Stimulated activated CD4-positive, alpha-beta T cell treated with anti-CD3 and anti-CD28 coated beads, Interleukin-15, amount 100 ng/mL, for 1 hour (primary cell): ENCODE data around the gene ZNF598.
"Not testable (repeated sequence)": the region's sequence is repeated elsewhere in the genome, so short reads cannot be mapped to it uniquely, and the experiment has no call there.

Experiments
- DNase-seq, 2 donors: peaks; one replicate each; pipeline ENCODE4 v3.0.0-alpha.2; 2020; ENCODE audit warnings: low read depth in 1 of 2, low spot score in 1 of 2

ZNF598 gene

DNA sequence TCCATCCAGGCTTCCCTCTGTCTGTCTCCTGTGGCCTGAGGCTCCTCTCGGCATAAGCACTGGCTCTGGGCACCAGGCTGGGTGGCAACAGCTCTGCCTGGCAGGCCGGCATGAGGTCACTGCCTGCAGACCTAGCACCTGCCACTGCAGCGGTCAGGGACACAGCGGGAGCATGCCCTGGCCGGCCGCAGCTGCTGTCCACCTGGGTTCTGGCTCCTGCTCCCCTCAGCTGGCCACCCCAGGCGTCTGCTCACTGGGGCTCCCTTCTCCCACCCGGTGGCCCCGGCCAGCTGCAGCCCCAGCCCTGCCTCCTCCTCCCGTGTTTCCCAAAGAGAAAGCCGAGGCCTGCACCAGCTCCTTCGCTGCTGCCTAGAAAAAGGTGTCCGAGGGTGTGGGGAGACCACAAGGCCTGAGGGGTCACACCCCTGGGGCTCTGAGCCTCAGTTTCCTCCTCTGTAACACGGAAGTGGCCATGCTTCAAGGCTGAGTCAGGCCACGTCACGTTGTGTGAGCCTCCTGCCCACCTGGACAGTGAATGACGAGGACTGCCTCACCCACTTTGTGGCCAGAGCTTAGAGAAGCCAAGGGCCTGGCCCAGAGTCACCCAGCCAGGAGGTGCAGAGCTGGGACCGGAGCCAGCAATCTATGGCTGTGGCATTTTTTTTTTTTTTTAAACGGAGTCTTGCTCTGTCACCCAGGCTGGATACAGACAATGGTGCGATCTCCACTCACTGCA lies 31.3 kb upstream of the ZNF598 start:
- DNase-seq, result no peak

GRCh38 chr16:2040041-2040786 lies 30.6 kb upstream of the ZNF598 start:
- DNase-seq, result no peak

GRCh38 chr16:2039274-2040031 lies 29.8 kb upstream of the ZNF598 start:
- no peak for DNase-seq

- DNase-seq, result no peak
These were observed 29.0 kb upstream of the ZNF598 start for GRCh38 chr16:2038382-2039231.

- DNase-seq, result no peak
These were observed 28.2 kb upstream of the ZNF598 start for GRCh38 chr16:2037647-2038381.

GRCh38 chr16:2037115-2037514 lies 27.5 kb upstream of the ZNF598 start:
- DNase-seq, result no peak

DNA sequence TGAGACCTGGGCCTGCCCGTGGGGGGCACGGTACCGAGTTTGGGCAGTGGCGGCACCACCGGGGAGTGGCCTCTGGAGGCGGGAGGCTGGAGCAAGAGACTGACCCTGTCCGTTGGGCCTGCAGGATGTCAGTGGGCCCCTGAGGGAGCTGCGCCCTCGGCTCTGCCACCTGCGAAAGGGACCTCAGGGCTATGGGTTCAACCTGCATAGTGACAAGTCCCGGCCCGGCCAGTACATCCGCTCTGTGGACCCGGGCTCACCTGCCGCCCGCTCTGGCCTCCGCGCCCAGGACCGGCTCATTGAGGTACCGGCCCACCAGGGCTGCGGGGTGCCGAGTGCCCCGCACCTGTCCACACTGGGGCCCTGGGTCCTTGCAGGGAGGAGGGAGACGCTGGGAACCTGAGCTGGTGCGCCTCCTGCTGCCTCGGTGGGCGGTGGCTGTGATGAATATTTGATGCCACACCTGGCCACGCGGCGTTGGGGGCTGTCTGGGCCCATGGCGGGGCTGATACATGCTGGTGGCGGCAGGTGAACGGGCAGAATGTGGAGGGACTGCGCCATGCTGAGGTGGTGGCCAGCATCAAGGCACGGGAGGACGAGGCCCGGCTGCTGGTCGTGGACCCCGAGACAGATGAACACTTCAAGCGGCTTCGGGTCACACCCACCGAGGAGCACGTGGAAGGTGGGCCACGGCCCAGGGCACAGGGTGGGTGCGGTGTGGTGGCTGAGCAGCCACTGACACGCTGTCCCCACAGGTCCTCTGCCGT lies 26.8 kb upstream of the ZNF598 start:
- DNase-seq, result no peak

DNA sequence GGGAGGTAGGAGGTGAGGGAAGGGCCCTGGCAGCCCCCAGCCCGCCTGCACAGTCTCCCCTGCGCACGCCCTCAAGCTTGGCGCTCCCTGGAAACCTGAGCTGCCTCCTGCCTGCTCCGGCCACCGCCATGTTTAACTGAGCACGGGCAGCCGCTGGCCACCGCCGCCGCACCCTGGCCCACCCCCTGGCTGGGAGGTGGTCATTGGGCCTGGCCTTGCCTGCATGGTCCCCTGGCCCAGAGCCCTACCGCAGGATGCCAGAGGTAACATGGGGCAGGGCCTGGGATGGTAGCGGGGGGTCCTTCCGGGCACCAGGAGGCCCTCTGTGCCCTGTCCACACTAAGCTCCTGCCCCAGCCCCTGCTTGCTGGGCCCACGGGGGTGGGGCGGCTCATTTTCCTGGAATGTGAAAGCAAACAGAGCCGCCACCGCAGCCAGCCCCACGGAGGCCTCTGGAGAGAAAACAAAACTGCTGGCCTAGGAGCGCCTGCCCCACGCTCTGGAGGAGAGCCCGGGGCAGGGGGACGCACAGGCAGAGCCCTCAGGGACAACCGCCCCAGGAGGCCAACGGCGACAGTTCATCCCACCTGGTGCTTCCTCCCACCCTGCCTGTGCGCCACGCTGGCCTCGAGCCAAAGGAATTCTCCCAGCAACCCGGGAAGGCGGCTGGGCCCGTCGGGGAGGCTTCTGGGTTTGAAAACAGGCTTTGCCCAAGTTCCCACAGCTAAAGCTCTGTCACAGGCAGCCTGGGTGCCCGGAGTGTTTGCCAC lies 26.0 kb upstream of the ZNF598 start:
- no peak for DNase-seq

- DNase-seq, result no peak
These were observed 25.2 kb upstream of the ZNF598 start for GRCh38 chr16:2034696-2035430.

DNA sequence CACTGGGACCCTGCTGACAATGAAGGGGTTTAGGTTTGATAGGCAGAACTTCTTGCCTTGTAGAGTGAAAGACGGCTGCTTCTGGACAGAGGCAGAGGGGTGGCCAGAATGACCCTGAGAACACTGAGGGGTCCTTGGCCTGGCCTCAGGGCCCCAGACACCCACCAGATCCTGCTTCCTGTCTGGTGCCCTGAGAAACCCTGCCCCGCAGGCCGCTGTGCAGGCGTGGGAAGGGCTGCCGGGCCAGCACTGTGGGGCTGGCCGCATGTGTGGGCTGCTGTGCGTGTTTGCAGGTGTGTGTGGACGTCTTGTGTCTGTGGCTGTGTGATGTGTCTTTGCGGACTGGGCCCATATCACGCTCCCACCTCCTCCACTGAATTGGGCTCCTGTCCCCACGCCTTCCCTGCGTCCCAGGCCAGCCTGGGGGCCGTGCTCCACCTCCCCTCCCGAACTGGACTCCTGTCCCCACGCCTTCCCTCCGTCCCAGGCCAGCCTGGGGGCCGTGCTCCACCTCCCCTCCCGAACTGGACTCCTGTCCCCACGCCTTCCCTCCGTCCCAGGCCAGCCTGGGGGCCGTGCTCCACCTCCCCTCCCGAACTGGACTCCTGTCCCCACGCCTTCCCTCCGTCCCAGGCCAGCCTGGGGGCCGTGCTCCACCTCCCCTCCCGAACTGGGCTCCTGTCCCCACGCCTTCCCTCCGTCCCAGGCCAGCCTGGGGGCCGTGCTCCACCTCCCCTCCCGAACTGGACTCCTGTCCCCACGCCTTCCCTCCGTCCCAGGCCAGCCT lies 24.5 kb upstream of the ZNF598 start:
- not testable (repeated sequence) for DNase-seq

DNA sequence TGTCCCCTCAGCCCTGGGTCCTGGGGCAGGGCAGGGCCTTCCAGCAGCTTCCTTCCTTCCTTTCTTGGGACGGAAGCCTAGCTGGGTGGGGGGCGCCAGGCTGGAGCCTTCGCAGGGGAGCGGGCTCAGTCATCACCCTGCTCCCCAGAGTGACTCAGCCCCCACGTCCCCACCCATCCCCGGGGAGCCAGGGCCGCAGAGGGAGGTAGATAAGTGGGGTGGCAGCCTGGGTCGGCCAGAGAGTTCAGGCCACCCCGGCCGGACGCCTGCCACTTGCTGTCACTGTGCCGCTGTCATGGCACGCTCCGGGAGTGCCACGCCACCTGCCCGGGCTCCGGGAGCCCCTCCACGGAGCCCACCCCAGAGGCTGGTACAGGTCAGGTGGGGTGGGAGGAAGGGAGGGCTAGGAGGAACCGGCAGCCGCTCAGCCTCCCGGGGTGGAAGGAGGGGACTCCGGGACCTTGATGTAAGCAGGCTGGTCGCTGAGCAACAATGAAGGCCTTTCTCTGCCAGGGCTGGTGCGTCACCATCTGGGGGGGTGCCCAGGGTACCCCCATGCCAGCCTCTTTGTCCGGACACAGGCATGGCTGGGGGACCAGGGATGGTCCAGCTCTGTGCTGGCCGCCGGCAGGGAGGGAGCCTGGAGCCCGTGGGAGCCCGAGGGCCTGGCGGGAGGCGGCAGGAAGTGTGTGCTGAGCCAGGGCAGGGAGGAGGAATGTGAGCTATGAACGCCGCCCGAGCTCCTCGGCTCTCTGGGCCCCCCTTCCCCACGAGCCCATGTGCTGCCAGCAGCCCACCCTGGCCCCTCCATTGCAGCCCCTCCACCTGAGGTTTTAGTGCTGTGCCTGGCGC lies 23.7 kb upstream of the ZNF598 start:
- DNase-seq, result no peak

- DNase-seq, result no peak
These were observed 22.9 kb upstream of the ZNF598 start for GRCh38 chr16:2032285-2033056.

- no peak for DNase-seq
These were observed 21.5 kb upstream of the ZNF598 start for GRCh38 chr16:2031081-2031577.

DNA sequence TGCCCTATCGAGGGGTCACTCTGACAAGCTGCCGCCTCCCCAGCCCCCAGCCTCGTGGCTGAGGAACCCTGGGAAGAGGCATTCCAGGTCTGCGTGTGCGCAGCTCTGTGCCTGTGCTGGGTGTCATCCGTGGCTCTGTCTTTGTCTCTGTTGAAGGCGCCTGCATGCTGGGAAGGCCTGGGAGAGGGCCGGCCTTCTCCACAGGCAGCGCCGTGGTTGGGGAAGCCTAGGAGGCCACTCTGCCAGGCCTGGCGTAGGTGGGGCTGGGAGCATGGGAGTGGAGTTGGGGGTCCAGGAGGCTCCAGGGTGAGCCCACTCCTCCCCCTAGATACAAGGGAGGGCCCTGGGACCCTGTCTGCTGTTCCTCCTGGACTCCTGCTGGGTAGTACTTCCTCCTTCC lies 20.4 kb upstream of the ZNF598 start:
- no peak for DNase-seq

- no peak for DNase-seq
These were observed 19.7 kb upstream of the ZNF598 start for GRCh38 chr16:2029350-2029749.
